Colon (tissue), 2 donors: ENCODE data around the gene CCDC78.

Experiments
- FAIRE-seq: peaks from 2 replicates; lab custom pipeline; 2012; peaks lifted over from hg19 to GRCh38; lab: Jason Lieb, UNC
- donor health status: control.
- donor health status: control.

CCDC78 gene

DNA sequence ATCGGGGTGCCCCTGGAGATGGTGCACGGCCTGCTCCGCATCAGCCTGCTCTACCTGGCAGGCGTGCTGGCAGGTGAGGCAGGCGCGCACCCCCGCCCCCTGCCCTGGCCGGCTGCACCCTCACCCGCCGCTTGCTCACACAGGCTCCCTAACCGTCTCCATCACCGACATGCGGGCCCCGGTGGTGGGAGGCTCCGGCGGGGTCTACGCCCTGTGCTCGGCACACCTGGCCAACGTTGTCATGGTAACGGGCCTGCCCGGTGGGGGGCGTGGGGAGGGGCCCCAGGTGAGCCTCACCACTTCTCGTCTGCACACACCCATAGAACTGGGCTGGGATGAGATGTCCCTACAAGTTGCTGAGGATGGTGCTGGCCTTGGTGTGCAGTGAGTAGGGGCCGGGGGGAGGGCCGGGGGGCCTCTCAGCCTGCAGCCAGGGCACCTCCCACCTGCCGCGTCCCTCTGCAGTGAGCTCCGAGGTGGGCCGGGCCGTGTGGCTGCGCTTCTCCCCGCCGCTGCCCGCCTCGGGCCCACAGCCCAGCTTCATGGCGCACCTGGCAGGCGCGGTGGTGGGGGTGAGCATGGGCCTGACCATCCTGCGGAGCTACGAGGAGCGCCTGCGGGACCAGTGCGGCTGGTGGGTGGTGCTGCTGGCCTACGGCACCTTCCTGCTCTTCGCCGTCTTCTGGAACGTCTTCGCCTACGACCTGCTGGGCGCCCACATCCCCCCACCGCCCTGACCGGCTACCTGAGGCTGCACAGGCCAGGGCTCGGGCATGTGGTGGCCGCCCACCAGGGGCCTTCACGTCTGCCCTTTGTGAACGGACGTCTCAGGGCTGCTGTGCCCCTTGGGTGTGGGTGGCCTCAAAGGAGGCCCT lies 48.7 kb downstream of the CCDC78 start:
- no peak for FAIRE-seq

DNA sequence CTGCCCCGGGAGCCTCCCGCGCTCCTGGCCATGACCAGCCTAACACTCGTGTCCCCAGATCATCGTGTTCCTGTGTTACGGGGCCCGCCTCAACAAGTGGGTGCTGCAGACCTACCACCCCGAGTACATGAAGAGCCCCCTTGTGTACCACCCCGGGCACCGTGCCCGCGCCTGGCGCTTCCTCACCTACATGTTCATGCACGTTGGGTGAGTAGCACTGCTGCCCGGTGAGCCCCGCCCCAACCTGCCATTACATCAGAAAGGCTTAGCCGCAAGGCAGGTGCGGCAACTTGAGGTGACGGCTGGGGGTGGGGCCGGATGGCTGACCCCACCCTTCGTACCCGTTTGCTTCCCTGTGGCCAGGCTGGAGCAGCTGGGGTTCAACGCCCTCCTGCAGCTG lies 49.3 kb downstream of the CCDC78 start:
- FAIRE-seq: no peak

DNA sequence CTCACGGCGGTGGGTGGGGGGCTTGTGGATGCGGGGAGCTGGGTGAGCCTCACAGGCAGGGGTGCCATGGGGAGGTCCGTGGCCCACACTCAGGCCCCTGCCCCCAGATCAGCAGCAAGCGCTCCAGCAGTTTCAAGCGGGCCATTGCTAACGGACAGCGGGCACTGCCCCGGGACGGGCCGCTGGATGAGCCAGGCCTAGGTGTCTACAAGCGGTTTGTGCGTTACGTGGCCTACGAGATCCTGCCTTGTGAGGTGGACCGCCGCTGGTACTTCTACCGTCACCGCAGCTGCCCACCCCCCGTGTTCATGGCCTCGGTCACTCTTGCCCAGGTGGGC lies 49.7 kb downstream of the CCDC78 start:
- FAIRE-seq: no peak

DNA sequence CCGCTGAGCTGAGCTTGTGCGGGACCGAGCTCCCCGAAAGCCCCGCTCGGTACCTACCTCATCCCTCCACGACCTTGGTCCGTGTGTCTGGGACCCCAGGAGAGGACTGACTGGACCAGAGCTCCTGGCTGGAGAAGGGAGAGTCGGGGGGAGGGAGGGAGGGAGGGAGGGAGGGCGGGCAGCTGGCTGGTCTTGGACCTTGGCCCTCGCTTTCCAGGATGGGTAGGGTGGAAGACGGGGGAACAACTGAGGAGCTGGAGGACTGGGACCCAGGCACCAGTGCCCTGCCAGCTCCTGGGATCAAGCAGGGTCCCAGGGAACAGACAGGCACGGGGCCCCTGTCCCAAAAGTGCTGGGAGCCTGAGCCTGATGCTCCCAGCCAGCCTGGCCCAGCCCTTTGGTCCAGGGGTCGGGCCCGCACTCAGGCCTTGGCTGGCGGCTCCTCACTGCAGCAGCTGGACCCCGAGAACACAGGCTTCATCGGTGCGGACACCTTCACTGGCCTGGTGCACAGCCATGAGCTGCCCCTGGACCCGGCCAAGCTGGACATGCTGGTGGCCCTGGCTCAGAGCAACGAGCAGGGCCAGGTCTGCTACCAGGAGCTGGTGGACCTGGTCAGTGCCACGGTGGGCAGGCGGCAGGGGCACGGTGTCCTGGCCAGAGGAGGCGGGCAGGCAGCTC lies 50.2 kb downstream of the CCDC78 start:
- no peak for FAIRE-seq

DNA sequence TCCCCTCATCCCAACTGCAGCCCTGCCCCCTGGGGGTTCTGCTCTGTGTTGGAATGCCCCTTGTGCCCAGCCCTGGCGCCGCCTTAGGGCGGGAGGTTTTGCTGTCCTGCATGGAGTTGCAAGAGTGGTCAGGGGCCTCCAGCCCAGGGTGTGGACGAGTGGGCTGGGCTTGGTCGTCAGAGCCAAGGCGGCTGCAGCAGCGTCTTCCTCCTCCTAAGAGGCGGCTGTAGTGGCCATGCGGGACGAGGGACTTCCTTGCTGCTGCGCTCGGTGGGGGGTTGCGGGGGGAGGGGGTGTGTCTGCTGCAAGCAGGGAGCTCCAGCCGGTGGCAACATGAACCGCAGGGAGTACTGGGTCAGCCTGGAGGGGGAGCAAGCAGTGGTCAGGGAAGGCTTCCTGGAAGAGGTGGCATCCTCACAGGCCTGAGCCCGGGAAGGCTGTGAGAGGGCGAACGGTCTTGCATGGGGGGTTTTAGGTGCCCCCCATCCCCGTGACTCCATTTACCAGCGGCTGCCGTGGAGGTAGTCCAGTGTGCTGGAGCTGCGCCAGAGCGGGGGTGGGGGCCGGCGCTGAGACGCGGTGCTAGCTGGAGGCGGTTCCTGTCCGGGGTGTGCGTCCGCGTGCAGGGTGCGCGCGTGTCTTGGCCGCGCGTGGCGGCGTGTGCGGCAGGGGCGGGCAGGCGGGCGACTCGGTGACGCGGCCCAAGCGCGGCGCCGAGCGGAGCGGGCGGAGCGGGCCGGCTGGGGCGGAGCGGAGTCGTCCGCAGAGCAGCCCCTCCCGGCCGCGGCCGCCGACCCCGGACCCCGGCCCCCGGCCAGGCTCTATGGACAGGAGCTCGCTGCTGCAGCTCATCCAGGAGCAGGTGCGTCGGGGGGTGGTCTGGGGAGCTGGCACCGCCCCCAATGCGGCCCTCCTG lies 51.0 kb downstream of the CCDC78 start, which contains the start of gene RHBDL1:
Gene RHBDL1, plus strand, starts transcription at position 704 of the 916 bp plus-strand sequence. Its CDS starts 120 bp downstream, at position 824.
- FAIRE-seq: no peak

DNA sequence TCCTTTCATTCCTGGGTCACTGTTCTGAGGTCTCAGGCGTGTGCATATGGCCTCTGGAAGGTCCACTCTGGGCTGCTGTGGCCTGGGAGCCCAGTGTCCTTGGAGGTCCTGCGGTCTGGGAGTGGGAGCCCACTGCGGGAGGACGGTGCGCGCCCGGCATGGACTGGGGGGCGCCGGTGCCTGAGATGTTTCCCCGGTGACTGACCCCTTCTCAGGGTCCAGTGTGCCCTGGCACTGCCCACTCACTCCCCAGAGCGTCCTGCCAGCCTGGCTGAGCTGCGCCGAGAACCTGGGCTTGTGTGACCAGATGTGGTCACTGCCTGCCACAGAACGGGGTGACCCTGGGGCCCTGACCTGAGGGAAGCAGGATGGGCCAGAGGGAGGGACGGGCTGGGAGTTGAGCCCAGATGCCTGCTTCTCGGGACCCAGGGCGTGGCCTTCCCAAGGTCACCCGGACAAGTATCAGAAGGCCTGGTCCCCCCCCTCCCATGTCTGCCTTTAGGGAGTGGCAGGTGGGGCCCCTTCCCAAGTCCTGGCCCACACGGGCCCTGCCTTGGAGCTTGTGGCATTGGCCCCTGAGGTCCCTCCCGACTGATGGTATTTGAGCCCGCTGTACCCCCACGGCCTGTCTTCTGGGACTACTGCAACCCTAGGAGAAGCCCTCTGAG lies 51.9 kb downstream of the CCDC78 start:
- no peak for FAIRE-seq

DNA sequence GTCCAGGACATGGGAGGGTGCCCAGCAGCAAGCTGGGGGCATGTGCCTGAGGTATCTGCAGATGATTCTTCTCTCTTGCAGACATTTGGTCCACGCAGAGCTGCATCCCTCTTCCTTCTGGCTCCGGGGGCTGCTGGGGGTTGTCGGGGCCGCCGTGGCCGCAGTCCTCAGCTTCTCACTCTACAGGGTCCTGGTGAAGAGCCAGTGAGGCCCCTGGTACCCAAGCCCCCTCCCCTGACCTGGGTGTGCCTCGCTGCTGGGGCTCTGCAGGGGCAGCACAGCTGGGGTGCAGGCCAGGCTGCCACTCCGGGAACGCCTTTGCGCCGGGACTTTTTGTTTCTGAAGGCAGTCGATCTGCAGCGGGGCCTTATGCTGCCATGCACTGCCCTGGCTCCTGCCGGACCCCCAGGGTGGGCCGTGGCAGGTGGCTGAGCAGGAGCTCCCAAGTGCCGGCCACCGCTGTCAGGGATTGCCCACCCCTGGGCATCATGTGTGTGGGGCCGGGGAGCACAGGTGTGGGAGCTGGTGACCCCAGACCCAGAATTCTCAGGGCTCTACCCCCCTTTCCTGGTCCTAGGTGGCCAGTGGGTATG lies 52.7 kb downstream of the CCDC78 start:
- FAIRE-seq: no peak

DNA sequence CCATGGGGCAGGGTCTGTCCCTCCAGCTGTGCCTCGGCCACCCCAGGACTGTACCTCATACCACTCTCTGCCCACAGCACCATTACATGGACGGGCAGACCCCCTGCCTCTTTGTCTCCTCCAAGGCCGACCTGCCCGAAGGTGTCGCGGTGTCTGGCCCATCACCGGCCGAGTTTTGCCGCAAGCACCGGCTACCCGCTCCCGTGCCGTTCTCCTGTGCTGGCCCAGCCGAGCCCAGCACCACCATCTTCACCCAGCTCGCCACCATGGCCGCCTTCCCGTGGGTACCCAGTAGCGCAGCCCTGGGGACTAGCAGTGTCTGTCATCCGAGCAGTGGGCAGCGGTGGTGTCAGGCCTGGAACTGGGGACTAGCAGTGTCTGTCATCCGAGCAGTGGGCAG lies 53.4 kb downstream of the CCDC78 start:
- no peak for FAIRE-seq
